Measurements from ENCODE around the gene MCAM. TPM values are rescaled to one million over a fixed set of nuclear protein-coding genes. Genes with fewer than 3 reads are reported as not detected.
A peak's percentile ranks its signal among the peaks of the same experiment; 100 is the strongest.

The MCAM gene
- total and polyA plus RNA-seq, 4 donors = 2.2 to 49.6 (median 9.3) TPM

DNA sequence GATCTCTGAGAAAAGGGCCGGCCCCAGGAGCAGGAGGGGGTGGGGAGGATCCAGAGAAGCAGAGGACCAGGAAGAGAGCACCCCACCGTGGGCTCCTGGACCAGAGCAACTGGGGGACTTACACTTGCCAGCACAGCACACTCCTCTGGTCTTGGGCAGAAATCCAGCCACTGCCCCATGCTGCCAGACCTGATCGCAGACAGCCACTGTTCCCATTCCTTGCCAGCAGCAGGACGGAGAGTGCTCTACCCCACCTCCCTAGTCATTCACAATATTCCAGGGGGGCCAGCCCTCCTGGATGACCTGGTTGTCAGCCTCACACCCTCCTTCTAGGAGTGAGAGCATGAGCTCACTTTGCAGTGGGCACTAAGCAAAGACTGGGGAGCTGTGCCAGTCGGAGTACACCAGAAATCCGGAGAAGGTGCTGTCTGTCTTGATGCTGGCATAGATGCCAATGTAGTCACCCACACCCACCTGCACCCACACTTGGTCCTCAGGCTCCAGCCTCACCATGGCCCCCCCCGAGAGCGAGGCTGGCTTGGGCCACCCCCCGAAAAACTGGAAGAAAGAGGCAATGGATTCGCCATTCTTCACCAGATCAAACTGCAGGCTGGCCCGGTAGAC lies 22.1 kb upstream of the MCAM start (continued):
- TF ChIP-seq, protein P1, sequence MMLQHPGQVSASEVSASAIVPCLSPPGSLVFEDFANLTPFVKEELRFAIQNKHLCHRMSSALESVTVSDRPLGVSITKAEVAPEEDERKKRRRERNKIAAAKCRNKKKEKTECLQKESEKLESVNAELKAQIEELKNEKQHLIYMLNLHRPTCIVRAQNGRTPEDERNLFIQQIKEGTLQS (IDR thresholded peaks at IDR 0.05) = no peak
- TF ChIP-seq YY1 (IDR thresholded peaks at IDR 0.05) = no peak

DNA sequence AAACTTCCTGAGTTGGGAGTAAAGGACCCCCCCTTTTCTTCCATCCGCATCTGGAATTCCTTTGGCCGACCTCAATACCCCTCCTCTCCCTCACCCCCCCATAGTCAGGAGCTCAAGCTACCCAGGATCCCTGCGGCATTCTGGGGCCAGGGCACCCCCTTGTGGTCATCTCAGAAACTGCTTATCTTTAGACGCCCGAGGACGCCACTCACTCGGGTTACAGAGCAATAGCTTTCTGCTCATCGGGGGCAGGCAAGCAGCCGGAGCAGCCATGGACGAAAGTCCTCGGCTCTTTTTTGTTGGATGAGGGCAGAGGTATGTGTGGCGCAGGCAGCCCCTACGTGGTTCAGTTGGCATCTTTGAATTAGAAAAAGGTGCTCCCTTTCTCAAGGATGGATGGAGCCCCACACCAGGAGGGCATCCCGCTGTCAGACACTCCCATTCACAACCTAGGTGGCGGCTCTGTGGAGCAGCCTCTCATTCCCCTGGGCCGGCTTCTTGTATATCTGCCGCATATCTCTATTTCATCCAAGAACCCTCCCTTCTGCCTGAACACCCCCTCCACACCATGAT lies 21.5 kb upstream of the MCAM start:
- DNase-seq (ENCODE audit: low spot score) = peak; percentile 81
- H3K4me3 ChIP-seq (ENCODE audit: low read depth in 1 of 3, low read length in 3 of 3) = no peak overlapping the region
- WGBS = 27% methylated on average over 17 of the region's 17 CpGs
- no peaks in the 10 kb centered on the region for H3K36me3 ChIP-seq (ENCODE audit: control insufficient read depth in 4 of 4, insufficient read depth in 3 of 4, low read depth in 1 of 4, low read length in 3 of 4)
- H3K27me3 ChIP-seq (ENCODE audit: control insufficient read depth in 4 of 4, insufficient read depth in 4 of 4, low read length in 3 of 4) = peaks cover 0 to 2% (median 0%) of the 10 kb centered on the region in 4 donors
- H3K27ac ChIP-seq (ENCODE audit: low read depth in 1 of 2, low read length in 2 of 2) = no peak overlapping the region
- H3K4me1 ChIP-seq (ENCODE audit: control insufficient read depth in 4 of 4, insufficient read depth in 4 of 4, low read length in 3 of 4) = peaks cover 13 to 42% (median 25%) of the 10 kb centered on the region in 4 donors
- TF ChIP-seq RAD21 (IDR thresholded peaks at IDR 0.05) = peak; percentile 72 to 81
- TF ChIP-seq GABPA (IDR thresholded peaks at IDR 0.05 in 1 of 2, conservative IDR thresholded peaks at IDR 0.05 in 1 of 2) = no peak
- TF ChIP-seq RXRA (IDR thresholded peaks at IDR 0.05) = no peak
- TF ChIP-seq, protein P2, sequence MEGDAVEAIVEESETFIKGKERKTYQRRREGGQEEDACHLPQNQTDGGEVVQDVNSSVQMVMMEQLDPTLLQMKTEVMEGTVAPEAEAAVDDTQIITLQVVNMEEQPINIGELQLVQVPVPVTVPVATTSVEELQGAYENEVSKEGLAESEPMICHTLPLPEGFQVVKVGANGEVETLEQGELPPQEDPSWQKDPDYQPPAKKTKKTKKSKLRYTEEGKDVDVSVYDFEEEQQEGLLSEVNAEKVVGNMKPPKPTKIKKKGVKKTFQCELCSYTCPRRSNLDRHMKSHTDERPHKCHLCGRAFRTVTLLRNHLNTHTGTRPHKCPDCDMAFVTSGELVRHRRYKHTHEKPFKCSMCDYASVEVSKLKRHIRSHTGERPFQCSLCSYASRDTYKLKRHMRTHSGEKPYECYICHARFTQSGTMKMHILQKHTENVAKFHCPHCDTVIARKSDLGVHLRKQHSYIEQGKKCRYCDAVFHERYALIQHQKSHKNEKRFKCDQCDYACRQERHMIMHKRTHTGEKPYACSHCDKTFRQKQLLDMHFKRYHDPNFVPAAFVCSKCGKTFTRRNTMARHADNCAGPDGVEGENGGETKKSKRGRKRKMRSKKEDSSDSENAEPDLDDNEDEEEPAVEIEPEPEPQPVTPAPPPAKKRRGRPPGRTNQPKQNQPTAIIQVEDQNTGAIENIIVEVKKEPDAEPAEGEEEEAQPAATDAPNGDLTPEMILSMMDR (IDR thresholded peaks at IDR 0.05; ENCODE audit: low read depth, low read length, missing input control) = peak; percentile 74
- TF ChIP-seq, protein P3, sequence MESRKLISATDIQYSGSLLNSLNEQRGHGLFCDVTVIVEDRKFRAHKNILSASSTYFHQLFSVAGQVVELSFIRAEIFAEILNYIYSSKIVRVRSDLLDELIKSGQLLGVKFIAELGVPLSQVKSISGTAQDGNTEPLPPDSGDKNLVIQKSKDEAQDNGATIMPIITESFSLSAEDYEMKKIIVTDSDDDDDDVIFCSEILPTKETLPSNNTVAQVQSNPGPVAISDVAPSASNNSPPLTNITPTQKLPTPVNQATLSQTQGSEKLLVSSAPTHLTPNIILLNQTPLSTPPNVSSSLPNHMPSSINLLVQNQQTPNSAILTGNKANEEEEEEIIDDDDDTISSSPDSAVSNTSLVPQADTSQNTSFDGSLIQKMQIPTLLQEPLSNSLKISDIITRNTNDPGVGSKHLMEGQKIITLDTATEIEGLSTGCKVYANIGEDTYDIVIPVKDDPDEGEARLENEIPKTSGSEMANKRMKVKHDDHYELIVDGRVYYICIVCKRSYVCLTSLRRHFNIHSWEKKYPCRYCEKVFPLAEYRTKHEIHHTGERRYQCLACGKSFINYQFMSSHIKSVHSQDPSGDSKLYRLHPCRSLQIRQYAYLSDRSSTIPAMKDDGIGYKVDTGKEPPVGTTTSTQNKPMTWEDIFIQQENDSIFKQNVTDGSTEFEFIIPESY (IDR thresholded peaks at IDR 0.05) = no peak
- no peak for TF ChIP-seq FOXA2 (IDR thresholded peaks at IDR 0.05)
- no peak for TF ChIP-seq JUND (IDR thresholded peaks at IDR 0.05)
- no peak overlapping the region for H3K9ac ChIP-seq (ENCODE audit: low read depth in 1 of 2, low read length in 2 of 2)
- no peaks in the 10 kb centered on the region for H3K9me3 ChIP-seq (ENCODE audit: control insufficient read depth in 4 of 4, low read length in 3 of 4)

DNA sequence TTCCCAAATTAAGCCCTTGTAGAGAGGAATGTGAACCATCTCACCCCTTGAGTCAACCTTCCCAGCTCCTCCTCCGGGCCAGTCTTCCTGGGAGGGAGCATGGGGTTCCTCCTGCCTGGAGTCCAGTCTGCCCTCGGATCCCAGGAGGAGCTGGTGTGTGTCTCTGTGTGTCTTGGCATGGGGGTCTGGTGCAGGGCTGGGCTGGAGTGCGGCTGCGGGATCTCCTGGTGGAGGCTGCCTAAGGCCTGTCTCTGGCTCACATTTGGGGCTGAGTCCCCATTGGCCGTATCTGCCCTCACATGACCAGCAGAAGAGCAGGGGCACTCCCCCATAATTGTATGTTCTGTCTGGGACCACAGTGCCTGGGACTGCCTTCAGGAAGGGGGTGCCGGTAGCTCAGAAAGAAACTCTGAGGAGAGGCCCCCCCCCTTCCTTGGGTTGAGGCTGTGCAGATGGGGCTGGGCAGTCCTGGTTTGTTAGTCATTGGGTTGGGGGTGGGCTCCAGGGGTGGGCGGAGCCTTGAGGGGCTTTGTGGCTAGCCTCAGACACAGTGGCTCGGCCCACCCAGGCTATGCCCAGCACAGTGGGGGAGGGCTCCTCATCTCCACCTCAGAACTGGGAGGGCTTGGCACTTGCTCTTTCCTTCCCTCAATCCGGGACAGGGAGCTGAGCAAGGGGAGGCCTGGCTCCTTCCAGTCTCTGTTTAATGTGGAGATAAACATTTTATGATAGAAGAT lies 20.8 kb upstream of the MCAM start:
- no peak overlapping the region for H3K4me3 ChIP-seq (ENCODE audit: low read depth in 1 of 3, low read length in 3 of 3)
- H3K27ac ChIP-seq (ENCODE audit: low read depth in 1 of 2, low read length in 2 of 2) = no peak overlapping the region
- H3K4me1 ChIP-seq (ENCODE audit: control insufficient read depth in 4 of 4, insufficient read depth in 4 of 4, low read length in 3 of 4) = peaks cover 13 to 42% (median 25%) of the 10 kb centered on the region in 4 donors
- no peaks in the 10 kb centered on the region for H3K36me3 ChIP-seq (ENCODE audit: control insufficient read depth in 4 of 4, insufficient read depth in 3 of 4, low read depth in 1 of 4, low read length in 3 of 4)
- H3K9me3 ChIP-seq (ENCODE audit: control insufficient read depth in 4 of 4, low read length in 3 of 4) = no peaks in the 10 kb centered on the region
- H3K9ac ChIP-seq (ENCODE audit: low read depth in 1 of 2, low read length in 2 of 2) = no peak overlapping the region
- WGBS = 79% methylated on average over 9 of the region's 9 CpGs
- TF ChIP-seq GABPA (IDR thresholded peaks at IDR 0.05 in 1 of 2, conservative IDR thresholded peaks at IDR 0.05 in 1 of 2) (no peak), RAD21 (IDR thresholded peaks at IDR 0.05) (no peak), NR2F2 (IDR thresholded peaks at IDR 0.05) (no peak), EGR1 (IDR thresholded peaks at IDR 0.05; ENCODE audit: low read depth in 2 of 2) (no peak), RXRA (IDR thresholded peaks at IDR 0.05) (no peak), YY1 (IDR thresholded peaks at IDR 0.05) (no peak), FOXA1 (IDR thresholded peaks at IDR 0.05) (no peak), HNF4A (conservative IDR thresholded peaks at IDR 0.05) (no peak)
- TF ChIP-seq, protein P4, sequence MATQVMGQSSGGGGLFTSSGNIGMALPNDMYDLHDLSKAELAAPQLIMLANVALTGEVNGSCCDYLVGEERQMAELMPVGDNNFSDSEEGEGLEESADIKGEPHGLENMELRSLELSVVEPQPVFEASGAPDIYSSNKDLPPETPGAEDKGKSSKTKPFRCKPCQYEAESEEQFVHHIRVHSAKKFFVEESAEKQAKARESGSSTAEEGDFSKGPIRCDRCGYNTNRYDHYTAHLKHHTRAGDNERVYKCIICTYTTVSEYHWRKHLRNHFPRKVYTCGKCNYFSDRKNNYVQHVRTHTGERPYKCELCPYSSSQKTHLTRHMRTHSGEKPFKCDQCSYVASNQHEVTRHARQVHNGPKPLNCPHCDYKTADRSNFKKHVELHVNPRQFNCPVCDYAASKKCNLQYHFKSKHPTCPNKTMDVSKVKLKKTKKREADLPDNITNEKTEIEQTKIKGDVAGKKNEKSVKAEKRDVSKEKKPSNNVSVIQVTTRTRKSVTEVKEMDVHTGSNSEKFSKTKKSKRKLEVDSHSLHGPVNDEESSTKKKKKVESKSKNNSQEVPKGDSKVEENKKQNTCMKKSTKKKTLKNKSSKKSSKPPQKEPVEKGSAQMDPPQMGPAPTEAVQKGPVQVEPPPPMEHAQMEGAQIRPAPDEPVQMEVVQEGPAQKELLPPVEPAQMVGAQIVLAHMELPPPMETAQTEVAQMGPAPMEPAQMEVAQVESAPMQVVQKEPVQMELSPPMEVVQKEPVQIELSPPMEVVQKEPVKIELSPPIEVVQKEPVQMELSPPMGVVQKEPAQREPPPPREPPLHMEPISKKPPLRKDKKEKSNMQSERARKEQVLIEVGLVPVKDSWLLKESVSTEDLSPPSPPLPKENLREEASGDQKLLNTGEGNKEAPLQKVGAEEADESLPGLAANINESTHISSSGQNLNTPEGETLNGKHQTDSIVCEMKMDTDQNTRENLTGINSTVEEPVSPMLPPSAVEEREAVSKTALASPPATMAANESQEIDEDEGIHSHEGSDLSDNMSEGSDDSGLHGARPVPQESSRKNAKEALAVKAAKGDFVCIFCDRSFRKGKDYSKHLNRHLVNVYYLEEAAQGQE (IDR thresholded peaks at IDR 0.05) = no peak
- TF ChIP-seq, protein P2 (IDR thresholded peaks at IDR 0.05; ENCODE audit: low read depth, low read length, missing input control) = no peak
- TF ChIP-seq, protein P5, sequence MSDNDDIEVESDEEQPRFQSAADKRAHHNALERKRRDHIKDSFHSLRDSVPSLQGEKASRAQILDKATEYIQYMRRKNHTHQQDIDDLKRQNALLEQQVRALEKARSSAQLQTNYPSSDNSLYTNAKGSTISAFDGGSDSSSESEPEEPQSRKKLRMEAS (IDR thresholded peaks at IDR 0.05) = no peak
- TF ChIP-seq, protein P1 (IDR thresholded peaks at IDR 0.05) = no peak
- H3K27me3 ChIP-seq (ENCODE audit: control insufficient read depth in 4 of 4, insufficient read depth in 4 of 4, low read length in 3 of 4) = peaks cover 0 to 2% (median 0%) of the 10 kb centered on the region in 4 donors
- DNase-seq (ENCODE audit: low spot score) = no peak
